HL-60 (cell line): ENCODE results near the gene AP3M1.

Experiments
- CTCF ChIP-seq: IDR thresholded peaks from one replicate; pipeline ENCODE4 v1.5.1; 2011; ENCODE audit warnings: low read length, control low read depth, inconsistent platforms; ENCODE audit not compliant: insufficient read depth
- POLR2AphosphoS5 ChIP-seq: IDR thresholded peaks from 2 replicates; pipeline ENCODE4 v1.6.1; 2012; ENCODE audit warnings: low read depth
- REST ChIP-seq: IDR thresholded peaks from 2 replicates; pipeline ENCODE4 v1.6.1; 2012; ENCODE audit warnings: low read depth; ENCODE audit not compliant: insufficient replicate concordance
- SPI1 ChIP-seq: IDR thresholded peaks from 2 replicates; pipeline ENCODE4 v1.6.1; 2012; ENCODE audit warnings: low read depth, mild to moderate bottlenecking, borderline replicate concordance

GRCh38 chr10:74117738-74118137 lies 32.9 kb downstream of the AP3M1 start:
- TF ChIP-seq CTCF: no peak
- no peak for TF ChIP-seq REST
- TF ChIP-seq POLR2AphosphoS5: no peak
- no peak for TF ChIP-seq SPI1
